ENCODE data around the gene FBXL16. TPM values are rescaled to one million over a fixed set of nuclear protein-coding genes. Genes with fewer than 3 reads are reported as not detected.
"Not testable (repeated sequence)": the region's sequence is repeated elsewhere in the genome, so short reads cannot be mapped to it uniquely, and the experiment has no call there.

The FBXL16 gene
- total and polyA plus RNA-seq, 3 experiments from 2014 or later = 7.6 to 16.9 (median 11.1) TPM

- DNase-seq; H3K27ac ChIP-seq (ENCODE audit: low read depth, low read length); H3K27me3 ChIP-seq (ENCODE audit: insufficient read depth, low read length, poor library complexity, severe bottlenecking); H3K36me3 ChIP-seq (ENCODE audit: insufficient read depth, low read length); H3K27me3 Mint-ChIP-seq; H3K9me3 ChIP-seq (ENCODE audit: low read length); CTCF ChIA-PET; H3K9me3 Mint-ChIP-seq; H3K4me3 ChIP-seq (ENCODE audit: low read length): not testable (repeated sequence)
- Mint-ChIP-seq H3K27ac (peak overlapping the region in 4 of 8 donors; percentile 79 to 95 (median 88)), H3K4me1 (peaks cover 26 to 45% (median 28%) of the 10 kb centered on the region in 3 donors), H3K4me3 (peak overlapping the region in 6 of 7 donors; percentile 57 to 96 (median 88)), H3K36me3 (peaks cover 0 to 11% (median 0%) of the 10 kb centered on the region in 3 donors)
- POLR2A ChIA-PET = interaction anchor here (2.0 kb wide), 1 partner anchor 30 kb away, joined by 12 read pairs; the partner anchor contains the start of gene ANTKMT
- H3K4me1 ChIP-seq (ENCODE audit: insufficient read depth, low read length) = peaks cover 26% of the 10 kb centered on the region
Observed at GRCh38 chr16:691242-691641, 14.4 kb downstream of the FBXL16 start.

DNA sequence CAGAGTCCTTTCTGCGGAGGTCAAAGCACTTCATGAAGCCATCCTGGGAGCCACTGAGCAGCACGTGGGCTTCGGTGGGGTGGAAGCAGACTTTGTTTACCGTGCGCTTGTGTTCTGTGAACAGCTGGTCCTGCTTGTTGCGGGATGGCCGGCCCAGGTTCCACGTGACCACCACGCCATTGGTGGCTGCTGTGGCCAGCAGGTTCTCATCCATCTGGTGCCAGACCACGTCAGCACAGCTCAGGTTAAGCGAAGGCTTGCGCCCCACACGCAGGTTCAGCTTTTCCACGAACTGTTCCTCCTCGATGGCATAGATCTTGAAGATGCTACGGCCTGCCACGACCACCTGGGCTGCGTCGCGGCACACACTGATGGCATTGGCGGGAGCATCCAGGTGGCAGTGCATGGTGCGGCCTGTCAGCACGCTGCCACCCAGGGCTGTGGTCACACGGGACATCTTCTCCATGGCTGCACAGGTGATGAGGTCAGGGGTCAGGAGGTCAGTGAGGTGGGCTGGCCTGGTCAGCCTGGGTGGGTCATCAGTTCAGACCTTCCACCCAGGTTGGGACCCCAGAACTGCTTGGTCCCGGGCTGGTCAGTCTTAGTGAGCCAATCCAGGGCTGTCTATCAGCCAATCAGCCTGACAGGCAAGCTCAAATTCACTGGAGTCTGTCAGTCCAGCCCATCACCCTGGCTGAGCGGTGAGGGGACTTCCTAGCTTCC, 16.3 kb downstream of the FBXL16 start:
- H3K27me3 ChIP-seq (ENCODE audit: insufficient read depth, low read length, poor library complexity, severe bottlenecking) = no peaks in the 10 kb centered on the region
- ChIA-PET CTCF (interaction anchor here (1.6 kb wide), 2 partner anchors 9 to 23 kb away, joined by 3 to 7 read pairs; partner anchors contain the start of gene STUB1), POLR2A (interaction anchor here (0.7 to 2.0 kb wide), 5 partner anchors 8 to 53 kb away, joined by 3 to 12 read pairs (median 4); partner anchors contain the start of genes ANTKMT, HAGHL and METTL26)
- H3K4me3 ChIP-seq (ENCODE audit: low read length) = peak overlapping the region; percentile 96
- peak overlapping the region in 7 of 8 donors; percentile 79 to 96 (median 92) for H3K27ac Mint-ChIP-seq
- no peak for DNase-seq
- peak overlapping the region; percentile 87 to 97 (median 90) for H3K4me3 Mint-ChIP-seq
- H3K9me3 ChIP-seq (ENCODE audit: low read length) = no peaks in the 10 kb centered on the region
- no peaks in the 10 kb centered on the region for H3K36me3 ChIP-seq (ENCODE audit: insufficient read depth, low read length)
- H3K4me1 ChIP-seq (ENCODE audit: insufficient read depth, low read length) = peaks cover 25% of the 10 kb centered on the region
- H3K4me1 Mint-ChIP-seq = peaks cover 19 to 43% (median 23%) of the 10 kb centered on the region in 3 donors
- no peaks in the 10 kb centered on the region for H3K9me3 Mint-ChIP-seq
- H3K27me3 Mint-ChIP-seq = peaks cover 0 to 1% of the 10 kb centered on the region in 2 donors
- peaks cover 0 to 11% (median 0%) of the 10 kb centered on the region in 3 donors for H3K36me3 Mint-ChIP-seq
- H3K27ac ChIP-seq (ENCODE audit: low read depth, low read length) = peak overlapping the region; percentile 89

DNA sequence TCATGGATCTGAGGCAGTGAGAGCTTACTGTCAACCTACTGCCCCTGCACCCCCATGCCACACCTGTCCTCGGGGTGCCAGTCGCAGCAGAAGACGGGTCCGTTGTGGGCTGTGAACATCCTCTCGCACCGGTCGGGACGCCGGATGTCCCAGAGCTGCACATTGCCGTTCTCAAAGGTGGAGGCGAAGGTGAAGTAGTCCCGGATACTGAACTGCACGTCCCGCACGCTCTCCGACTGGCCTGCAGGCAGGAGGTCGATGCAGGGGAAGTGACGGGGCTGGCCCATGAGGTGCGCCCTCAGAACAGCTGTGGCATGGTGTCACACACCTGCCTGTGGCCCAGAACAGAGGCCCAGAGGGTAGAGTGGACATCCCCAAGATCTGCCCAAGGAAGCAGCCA, 18.1 kb downstream of the FBXL16 start:
- Histone ChIP-seq H3K9me3 (ENCODE audit: low read length) (no peaks in the 10 kb centered on the region), H3K27ac (ENCODE audit: low read depth, low read length) (no peak overlapping the region), H3K4me1 (ENCODE audit: insufficient read depth, low read length) (peaks cover 33% of the 10 kb centered on the region), H3K27me3 (ENCODE audit: insufficient read depth, low read length, poor library complexity, severe bottlenecking) (no peaks in the 10 kb centered on the region), H3K36me3 (ENCODE audit: insufficient read depth, low read length) (no peaks in the 10 kb centered on the region), H3K4me3 (ENCODE audit: low read length) (no peak overlapping the region)
- Mint-ChIP-seq H3K36me3 (peaks cover 0 to 23% (median 1%) of the 10 kb centered on the region in 3 donors), H3K27me3 (no peaks in the 10 kb centered on the region), H3K4me1 (peaks cover 19 to 54% (median 23%) of the 10 kb centered on the region in 3 donors), H3K4me3 (peak overlapping the region in 2 of 7 donors; percentile 32 to 42), H3K9me3 (no peaks in the 10 kb centered on the region), H3K27ac (no peak overlapping the region)
- ChIA-PET POLR2A (no interaction called here), CTCF (interaction anchor here (1.5 kb wide), 1 partner anchor 19 kb away, joined by 3 read pairs; the partner anchor contains the start of gene RHOT2)
- DNase-seq = no peak

DNA sequence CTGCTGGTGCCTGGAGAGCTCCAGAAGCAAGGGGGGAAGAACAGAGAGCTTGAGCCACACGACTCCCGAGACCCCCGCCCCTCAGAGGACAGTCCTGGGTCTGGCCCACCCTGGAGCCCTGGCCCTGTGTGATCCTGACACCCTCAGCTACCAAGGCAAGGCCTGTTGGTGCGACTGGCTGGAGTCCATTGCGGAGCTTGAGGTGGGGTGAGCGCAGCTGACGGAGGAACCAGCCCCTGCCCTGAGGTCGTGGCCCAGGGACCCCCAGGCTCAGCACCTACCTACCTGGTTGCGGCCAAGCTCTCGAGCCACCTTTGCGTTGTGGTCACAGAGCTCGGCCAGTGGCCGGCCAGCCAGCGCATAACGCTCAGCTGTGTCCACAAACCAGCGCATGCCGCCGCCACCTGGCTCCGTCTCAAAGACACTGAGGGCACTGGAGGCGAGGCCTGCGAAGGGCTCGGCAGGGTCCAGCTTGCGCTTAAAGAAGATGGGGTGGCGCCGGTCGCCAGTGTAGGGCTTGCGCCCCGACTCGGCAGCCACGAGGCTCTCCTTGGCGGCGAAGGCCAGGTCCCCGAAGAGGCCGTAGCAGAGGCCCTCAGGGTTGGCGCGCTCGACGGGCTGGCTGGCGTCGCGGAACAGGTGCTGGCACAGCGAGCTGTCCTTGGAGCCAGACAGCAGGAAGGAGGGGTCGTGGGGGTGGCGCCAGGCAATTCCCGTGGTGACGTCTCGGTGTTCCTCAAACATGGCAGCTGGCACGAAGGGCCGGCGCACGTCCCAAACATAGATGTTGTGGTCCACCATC, 18.9 kb downstream of the FBXL16 start:
- no peaks in the 10 kb centered on the region for H3K27me3 Mint-ChIP-seq
- H3K9me3 Mint-ChIP-seq = no peaks in the 10 kb centered on the region
- no peak overlapping the region for H3K4me3 ChIP-seq (ENCODE audit: low read length)
- H3K36me3 ChIP-seq (ENCODE audit: insufficient read depth, low read length) = peaks cover 5% of the 10 kb centered on the region
- ChIA-PET POLR2A (interaction anchor here (0.6 to 1.4 kb wide), 2 partner anchors 12 to 19 kb away, joined by 4 to 6 read pairs; partner anchors contain the start of gene RHOT2), CTCF (interaction anchor here (1.5 kb wide), 1 partner anchor 19 kb away, joined by 3 read pairs; the partner anchor contains the start of gene RHOT2)
- H3K36me3 Mint-ChIP-seq = peaks cover 0 to 31% (median 3%) of the 10 kb centered on the region in 3 donors
- no peak overlapping the region for H3K27ac ChIP-seq (ENCODE audit: low read depth, low read length)
- peaks cover 17 to 62% (median 24%) of the 10 kb centered on the region in 3 donors for H3K4me1 Mint-ChIP-seq
- DNase-seq = no peak
- H3K27me3 ChIP-seq (ENCODE audit: insufficient read depth, low read length, poor library complexity, severe bottlenecking) = no peaks in the 10 kb centered on the region
- peak overlapping the region in 1 of 8 donors; percentile 51 for H3K27ac Mint-ChIP-seq
- H3K9me3 ChIP-seq (ENCODE audit: low read length) = no peaks in the 10 kb centered on the region
- H3K4me1 ChIP-seq (ENCODE audit: insufficient read depth, low read length) = peaks cover 38% of the 10 kb centered on the region
- peak overlapping the region in 2 of 7 donors; percentile 18 to 42 for H3K4me3 Mint-ChIP-seq

DNA sequence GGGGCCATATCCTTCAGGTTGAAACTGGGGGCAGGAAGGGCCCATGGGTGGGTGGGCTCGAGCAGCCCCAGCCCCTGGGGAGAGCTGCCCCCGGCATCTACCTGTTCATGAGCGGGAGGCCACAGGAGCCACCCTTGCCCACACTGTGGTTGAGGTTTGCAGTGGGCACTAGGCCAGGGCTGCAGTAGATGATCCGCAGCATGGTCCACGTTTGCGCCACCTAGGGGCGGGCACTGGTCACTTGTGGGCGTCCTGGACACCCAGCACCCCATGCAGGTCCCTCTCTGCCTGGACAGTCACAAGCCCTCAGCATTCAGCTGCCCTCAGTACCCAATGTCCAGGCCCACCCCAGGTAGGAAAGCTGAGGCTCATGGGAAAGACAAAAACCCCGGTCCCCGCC, 19.6 kb downstream of the FBXL16 start:
- DNase-seq = no peak
- peaks cover 8% of the 10 kb centered on the region for H3K36me3 ChIP-seq (ENCODE audit: insufficient read depth, low read length)
- H3K4me1 ChIP-seq (ENCODE audit: insufficient read depth, low read length) = peaks cover 45% of the 10 kb centered on the region
- Mint-ChIP-seq H3K27ac (peak overlapping the region in 2 of 8 donors; percentile 38 to 54), H3K27me3 (no peaks in the 10 kb centered on the region), H3K4me1 (peaks cover 18 to 65% (median 28%) of the 10 kb centered on the region in 3 donors), H3K4me3 (peak overlapping the region in 6 of 7 donors; percentile 5 to 55 (median 40)), H3K36me3 (peaks cover 0 to 38% (median 3%) of the 10 kb centered on the region in 3 donors), H3K9me3 (no peaks in the 10 kb centered on the region)
- H3K27ac ChIP-seq (ENCODE audit: low read depth, low read length) = no peak overlapping the region
- no peak overlapping the region for H3K4me3 ChIP-seq (ENCODE audit: low read length)
- no peaks in the 10 kb centered on the region for H3K27me3 ChIP-seq (ENCODE audit: insufficient read depth, low read length, poor library complexity, severe bottlenecking)
- CTCF ChIA-PET = no interaction called here
- no peaks in the 10 kb centered on the region for H3K9me3 ChIP-seq (ENCODE audit: low read length)
- POLR2A ChIA-PET = interaction anchor here (1.4 kb wide), 1 partner anchor 18 kb away, joined by 4 read pairs; the partner anchor contains the start of gene RHOT2

DNA sequence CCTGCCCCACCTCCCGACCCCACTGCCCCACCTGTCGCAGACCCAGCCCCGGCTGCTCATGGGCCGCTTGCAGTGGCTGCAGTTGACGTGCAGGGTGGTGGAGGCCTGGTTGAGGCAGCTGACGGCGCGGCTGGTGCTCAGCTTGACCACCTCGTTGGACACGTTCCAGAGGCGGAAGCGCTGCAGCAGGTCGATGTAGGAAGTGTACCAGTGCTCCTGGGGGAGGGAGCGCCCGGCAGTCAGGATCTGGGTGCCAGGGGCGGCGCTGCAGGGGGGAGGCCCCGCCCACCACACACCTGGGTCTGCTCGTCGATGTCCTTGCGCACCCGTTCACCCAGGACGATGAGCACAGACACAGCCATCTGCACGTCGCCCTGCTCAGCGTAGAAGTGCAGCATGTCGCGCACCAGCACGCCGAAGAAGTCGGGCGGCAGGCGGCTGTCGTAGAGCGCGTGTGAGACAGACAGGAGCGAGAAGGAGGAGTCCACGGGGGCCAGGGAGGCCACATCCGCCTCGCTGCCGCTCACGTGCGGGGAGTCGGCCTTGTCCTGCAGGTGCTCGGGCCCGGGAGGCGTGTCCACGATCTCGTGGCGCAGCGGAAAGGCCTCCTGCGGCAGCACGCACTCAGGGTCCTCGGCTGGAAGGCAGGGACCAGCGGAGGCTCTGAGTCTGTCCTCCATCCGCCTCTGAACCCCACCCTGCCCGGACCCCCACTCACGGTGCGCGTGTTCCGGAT, 20.5 kb downstream of the FBXL16 start:
- peak overlapping the region in 1 of 8 donors; percentile 46 for H3K27ac Mint-ChIP-seq
- ChIA-PET POLR2A (interaction anchor here (0.8 to 1.4 kb wide), 3 partner anchors 10 to 40 kb away, joined by 3 to 8 read pairs (median 3); no protein-coding TSS in a partner anchor), CTCF (no interaction called here)
- Histone ChIP-seq H3K4me3 (ENCODE audit: low read length) (no peak overlapping the region), H3K27me3 (ENCODE audit: insufficient read depth, low read length, poor library complexity, severe bottlenecking) (no peaks in the 10 kb centered on the region), H3K27ac (ENCODE audit: low read depth, low read length) (no peak overlapping the region), H3K36me3 (ENCODE audit: insufficient read depth, low read length) (peaks cover 8% of the 10 kb centered on the region), H3K4me1 (ENCODE audit: insufficient read depth, low read length) (peaks cover 47% of the 10 kb centered on the region), H3K9me3 (ENCODE audit: low read length) (no peaks in the 10 kb centered on the region)
- H3K27me3 Mint-ChIP-seq = no peaks in the 10 kb centered on the region
- DNase-seq = no peak
- peaks cover 9 to 61% (median 24%) of the 10 kb centered on the region in 3 donors for H3K4me1 Mint-ChIP-seq
- H3K36me3 Mint-ChIP-seq = peaks cover 0 to 39% (median 3%) of the 10 kb centered on the region in 3 donors
- H3K4me3 Mint-ChIP-seq = no peak overlapping the region
- H3K9me3 Mint-ChIP-seq = no peaks in the 10 kb centered on the region

Measured in CD8-positive, alpha-beta memory T cell (primary cell).